Parathyroid adenoma (tissue), 2 donors: ENCODE data around the gene ITGA8.
"Not testable (repeated sequence)": the region's sequence is repeated elsewhere in the genome, so short reads cannot be mapped to it uniquely, and the experiment has no call there.

ENCODE experiments used
- H2AFZ ChIP-seq: fragments of 300-600 bp; sonication (generic); one replicate; pipeline ENCODE4 v1.7.0; 2017; ENCODE audit warnings: antibody characterized with exemption, mild to moderate bottlenecking
- H3K27ac ChIP-seq: fragments of 300-600 bp; sonication (generic); one replicate; pipeline ENCODE4 v1.7.0; 2017
- H3K27me3 ChIP-seq: fragments of 300-600 bp; sonication (generic); one replicate; pipeline ENCODE4 v1.7.0; 2017; ENCODE audit warnings: low read length; ENCODE audit not compliant: control insufficient read depth, insufficient read depth
- H3K36me3 ChIP-seq: fragments of 300-600 bp; sonication (generic); one replicate; pipeline ENCODE4 v1.7.0; 2017; ENCODE audit warnings: low read length; ENCODE audit not compliant: control insufficient read depth, insufficient read depth
- H3K4me1 ChIP-seq: fragments of 300-600 bp; sonication (generic); one replicate; pipeline ENCODE4 v1.7.0; 2017; ENCODE audit warnings: control low read depth
- H3K4me2 ChIP-seq: fragments of 300-600 bp; sonication (generic); one replicate; pipeline ENCODE4 v1.7.0; 2017; ENCODE audit warnings: low read length
- H3K4me3 ChIP-seq: fragments of 300-600 bp; sonication (generic); one replicate; pipeline ENCODE4 v1.7.0; 2017; ENCODE audit warnings: low read depth, low read length
- H3K79me2 ChIP-seq: fragments of 300-600 bp; sonication (generic); one replicate; pipeline ENCODE4 v1.7.0; 2017; ENCODE audit warnings: control low read depth
- H3K9ac ChIP-seq: fragments of 300-600 bp; sonication (generic); one replicate; pipeline ENCODE4 v1.7.0; 2017; ENCODE audit warnings: mild to moderate bottlenecking
- H3K9me3 ChIP-seq: fragments of 300-600 bp; sonication (generic); one replicate; pipeline ENCODE4 v1.7.0; 2017; ENCODE audit warnings: low read length; ENCODE audit not compliant: control insufficient read depth
- TF ChIP-seq, protein P1 (sequence below): fragments of 300-600 bp; sonication (generic); IDR thresholded peaks from one replicate; pipeline ENCODE4 v1.7.0; 2017; ENCODE audit warnings: antibody characterized with exemption, mild to moderate bottlenecking
- donor health status: primary hyperparathyroidism.

The ITGA8 gene

DNA sequence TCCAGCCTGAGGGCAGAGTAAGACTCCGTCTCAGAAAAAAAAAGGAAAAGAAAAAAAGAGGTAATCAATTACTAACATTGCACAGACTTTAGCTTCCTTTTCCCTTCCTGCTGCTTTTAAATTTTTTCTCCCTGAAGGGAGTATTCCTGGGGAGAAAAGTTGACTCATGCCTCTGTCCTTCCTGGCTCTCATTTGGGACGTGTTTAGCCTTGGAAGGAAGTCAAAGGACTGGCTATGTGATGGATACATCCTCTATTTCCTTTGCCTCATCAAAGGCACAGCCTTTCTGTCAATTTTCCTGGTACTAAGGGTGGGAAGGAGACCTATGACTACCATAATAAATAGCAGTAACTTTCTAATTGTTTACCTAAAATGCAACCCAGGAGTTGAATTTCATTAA, 77.6 kb downstream of the ITGA8 start:
- Histone ChIP-seq H3K79me2 (no peaks in the 10 kb centered on the region), H3K9me3 (no peaks in the 10 kb centered on the region), H2AFZ (no peak overlapping the region), H3K4me1 (no peaks in the 10 kb centered on the region), H3K36me3 (no peaks in the 10 kb centered on the region), H3K27me3 (no peaks in the 10 kb centered on the region), H3K4me3 (no peak overlapping the region), H3K27ac (no peak overlapping the region), H3K4me2 (no peak overlapping the region), H3K9ac (no peak overlapping the region)
- TF ChIP-seq, protein P1, sequence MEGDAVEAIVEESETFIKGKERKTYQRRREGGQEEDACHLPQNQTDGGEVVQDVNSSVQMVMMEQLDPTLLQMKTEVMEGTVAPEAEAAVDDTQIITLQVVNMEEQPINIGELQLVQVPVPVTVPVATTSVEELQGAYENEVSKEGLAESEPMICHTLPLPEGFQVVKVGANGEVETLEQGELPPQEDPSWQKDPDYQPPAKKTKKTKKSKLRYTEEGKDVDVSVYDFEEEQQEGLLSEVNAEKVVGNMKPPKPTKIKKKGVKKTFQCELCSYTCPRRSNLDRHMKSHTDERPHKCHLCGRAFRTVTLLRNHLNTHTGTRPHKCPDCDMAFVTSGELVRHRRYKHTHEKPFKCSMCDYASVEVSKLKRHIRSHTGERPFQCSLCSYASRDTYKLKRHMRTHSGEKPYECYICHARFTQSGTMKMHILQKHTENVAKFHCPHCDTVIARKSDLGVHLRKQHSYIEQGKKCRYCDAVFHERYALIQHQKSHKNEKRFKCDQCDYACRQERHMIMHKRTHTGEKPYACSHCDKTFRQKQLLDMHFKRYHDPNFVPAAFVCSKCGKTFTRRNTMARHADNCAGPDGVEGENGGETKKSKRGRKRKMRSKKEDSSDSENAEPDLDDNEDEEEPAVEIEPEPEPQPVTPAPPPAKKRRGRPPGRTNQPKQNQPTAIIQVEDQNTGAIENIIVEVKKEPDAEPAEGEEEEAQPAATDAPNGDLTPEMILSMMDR, result no peak

DNA sequence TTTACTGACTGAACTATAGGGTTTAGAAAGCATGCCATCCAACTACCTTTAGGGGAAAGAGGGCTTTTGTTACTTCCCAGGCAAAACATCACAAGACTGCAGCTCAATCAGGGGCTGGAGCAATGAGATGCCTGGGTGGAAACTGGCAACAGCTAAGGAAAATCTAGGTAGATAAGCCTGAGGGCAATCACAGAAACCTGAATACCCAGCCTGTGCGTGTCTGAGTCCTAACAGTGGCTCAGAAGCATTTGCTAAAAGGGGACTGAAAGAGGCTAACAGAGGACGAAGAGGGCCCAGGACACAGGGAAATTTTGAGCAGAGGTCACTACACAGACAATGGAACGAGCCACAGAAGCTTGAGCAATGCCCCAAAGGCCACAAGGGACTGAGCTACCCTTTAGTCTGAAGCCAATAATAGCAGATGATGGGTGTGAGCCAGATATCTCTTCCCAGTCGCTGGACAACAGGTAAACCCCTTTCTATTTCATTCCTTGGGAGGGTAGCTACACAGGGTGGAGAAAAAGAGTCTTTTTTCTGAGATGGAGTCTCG, 79.1 kb downstream of the ITGA8 start:
- TF ChIP-seq, protein P1, result no peak
- no peaks in the 10 kb centered on the region for H3K27me3 ChIP-seq

DNA sequence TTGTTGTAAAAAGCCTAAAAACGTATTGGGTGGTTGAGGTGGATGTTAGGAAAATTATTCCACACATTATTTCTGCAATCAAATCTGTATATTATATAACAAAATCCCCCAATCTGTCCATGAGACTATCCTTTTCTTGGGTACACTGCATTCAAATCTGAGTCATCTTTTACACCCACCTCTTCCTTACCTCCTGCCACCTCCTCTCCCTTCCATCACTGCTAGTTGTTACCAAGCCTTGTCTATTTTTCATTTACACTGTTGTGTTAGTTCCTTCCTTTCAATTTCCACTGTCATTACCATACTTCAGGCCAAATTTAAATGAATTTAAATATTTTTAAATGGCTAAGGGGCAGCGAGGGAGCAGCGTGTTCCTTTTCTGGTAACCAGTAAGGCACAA, 83.3 kb downstream of the ITGA8 start:
- no peak overlapping the region for H3K9ac ChIP-seq
- H3K27ac ChIP-seq, result no peak overlapping the region
- no peaks in the 10 kb centered on the region for H3K27me3 ChIP-seq
- TF ChIP-seq, protein P1, result no peak
- no peaks in the 10 kb centered on the region for H3K4me1 ChIP-seq
- H3K79me2 ChIP-seq, result no peaks in the 10 kb centered on the region
- H2AFZ ChIP-seq, result no peak overlapping the region
- H3K9me3 ChIP-seq, result no peaks in the 10 kb centered on the region
- H3K36me3 ChIP-seq, result no peaks in the 10 kb centered on the region
- no peak overlapping the region for H3K4me3 ChIP-seq
- no peak overlapping the region for H3K4me2 ChIP-seq

More for the DNA sequence above, 79.1 kb downstream of the ITGA8 start:
- Histone ChIP-seq H3K9me3 (no peaks in the 10 kb centered on the region), H3K9ac (no peak overlapping the region), H3K4me1 (no peaks in the 10 kb centered on the region), H3K27ac (no peak overlapping the region), H2AFZ (no peak overlapping the region), H3K79me2 (no peaks in the 10 kb centered on the region), H3K36me3 (no peaks in the 10 kb centered on the region), H3K4me2 (no peak overlapping the region), H3K4me3 (no peak overlapping the region)

DNA sequence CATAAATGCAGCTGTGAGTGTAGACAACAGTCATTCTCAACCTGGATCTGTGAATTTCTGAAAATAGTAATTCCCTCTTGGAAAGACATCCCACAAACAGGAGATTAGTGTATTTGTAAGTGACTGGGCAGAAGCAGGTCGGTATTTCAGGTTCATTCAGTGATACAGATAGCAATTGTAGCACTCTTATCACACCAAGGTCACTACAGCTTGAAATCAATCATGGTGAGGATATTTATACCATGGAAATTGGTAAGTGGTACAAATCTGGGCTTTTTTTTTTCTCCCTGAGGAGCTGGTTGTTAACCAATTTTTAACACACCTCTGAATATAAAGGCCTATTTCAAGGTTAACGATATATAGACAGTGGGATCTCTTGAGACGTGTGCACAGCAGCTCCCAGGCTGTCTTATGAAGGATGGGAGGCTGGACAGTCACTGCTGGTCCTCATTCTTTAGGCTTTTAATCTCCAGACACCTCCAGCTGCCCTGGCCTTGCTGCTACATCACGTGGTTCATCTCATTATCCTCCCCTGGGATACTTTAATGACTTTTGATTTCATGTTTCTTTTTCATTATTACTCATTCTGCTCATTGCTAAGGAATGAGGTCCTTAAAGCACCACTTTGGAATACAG, 87.1 kb downstream of the ITGA8 start:
- Histone ChIP-seq H3K9me3 (no peaks in the 10 kb centered on the region), H3K36me3 (no peaks in the 10 kb centered on the region), H2AFZ (no peak overlapping the region), H3K9ac (no peak overlapping the region), H3K27ac (no peak overlapping the region), H3K4me1 (no peaks in the 10 kb centered on the region), H3K4me3 (no peak overlapping the region), H3K4me2 (no peak overlapping the region), H3K27me3 (no peaks in the 10 kb centered on the region), H3K79me2 (no peaks in the 10 kb centered on the region)
- TF ChIP-seq, protein P1, result no peak

DNA sequence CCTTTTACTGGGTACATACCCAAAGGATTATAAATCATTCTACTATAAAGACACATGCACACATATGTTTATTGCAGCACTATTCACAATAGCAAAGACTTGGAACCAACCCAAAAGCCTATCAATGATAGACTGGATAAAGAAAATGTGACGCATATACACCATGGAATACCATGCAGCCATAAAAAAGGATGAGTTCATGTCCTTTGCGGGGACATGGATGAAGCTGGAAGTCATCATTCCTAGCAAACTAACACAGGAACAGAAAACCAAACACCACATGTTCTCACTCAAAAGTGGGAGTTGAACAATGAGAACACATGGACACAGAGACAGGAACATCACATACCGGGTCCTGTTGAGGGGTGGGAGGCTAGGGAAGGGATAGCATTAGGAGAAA, 88.5 kb downstream of the ITGA8 start:
- H3K36me3 ChIP-seq, H2AFZ ChIP-seq, H3K27me3 ChIP-seq, H3K4me3 ChIP-seq, H3K9ac ChIP-seq, H3K27ac ChIP-seq, H3K9me3 ChIP-seq, H3K79me2 ChIP-seq, H3K4me1 ChIP-seq, H3K4me2 ChIP-seq: not testable (repeated sequence)
